Measurements from ENCODE around the gene BNIP5. TPM values are rescaled to one million over a fixed set of nuclear protein-coding genes. Genes with fewer than 3 reads are reported as not detected.
A peak's percentile ranks its signal among the peaks of the same experiment; 100 is the strongest.

The BNIP5 gene
- total and polyA plus RNA-seq, 10 donors, result 0.05 TPM; not detected in 9

GRCh38 chr6:36301085-36301658, 35.5 kb downstream of the BNIP5 start:
- Histone ChIP-seq H3K4me1 (peaks cover 0 to 23% (median 6%) of the 10 kb centered on the region in 6 donors), H3K36me3 (peaks cover 0 to 14% (median 0%) of the 10 kb centered on the region in 6 donors), H3K4me3 (no peak overlapping the region), H3K27ac (no peak overlapping the region), H3K27me3 (replicated peaks in 1 of 7) (peaks cover 0 to 10% (median 0%) of the 10 kb centered on the region in 7 donors), H3K9me3 (no peaks in the 10 kb centered on the region)
- intact Hi-C loops (cut with DNase I; ENCODE audit: low total_unique reads), result no loop called here
- TF ChIP-seq CTCF (IDR thresholded peaks at IDR 0.05 in 8 of 11, conservative IDR thresholded peaks at IDR 0.05 in 3 of 11) (no peak), POLR2AphosphoS5 (IDR thresholded peaks at IDR 0.05) (no peak), POLR2A (IDR thresholded peaks at IDR 0.05) (no peak)
- DNase-seq, result no peak
- WGBS, 5 donors, result 68 to 88% (median 85%) methylated on average over 10 of the region's 10 CpGs

- H3K27ac ChIP-seq, result no peak overlapping the region
- no peak for DNase-seq
- no peaks in the 10 kb centered on the region for H3K36me3 ChIP-seq
- peaks cover 0 to 27% (median 6%) of the 10 kb centered on the region in 6 donors for H3K4me1 ChIP-seq
- intact Hi-C loops (cut with DNase I; ENCODE audit: low total_unique reads), result no loop called here
- WGBS, 5 donors, result 90 to 93% (median 91%) methylated on average over 4 of the region's 4 CpGs
- no peak for TF ChIP-seq POLR2AphosphoS5 (IDR thresholded peaks at IDR 0.05)
- TF ChIP-seq CTCF (IDR thresholded peaks at IDR 0.05 in 8 of 11, conservative IDR thresholded peaks at IDR 0.05 in 3 of 11), result no peak
- TF ChIP-seq POLR2A (IDR thresholded peaks at IDR 0.05), result no peak
- H3K4me3 ChIP-seq, result no peak overlapping the region
- peaks cover 0 to 10% (median 0%) of the 10 kb centered on the region in 7 donors for H3K27me3 ChIP-seq (replicated peaks in 1 of 7)
- H3K9me3 ChIP-seq, result no peaks in the 10 kb centered on the region
These were observed 38.7 kb downstream of the BNIP5 start for GRCh38 chr6:36298027-36298426.

- peaks cover 0 to 10% (median 0%) of the 10 kb centered on the region in 7 donors for H3K27me3 ChIP-seq (replicated peaks in 1 of 7)
- no peak overlapping the region for H3K27ac ChIP-seq
- peaks cover 0 to 27% (median 2%) of the 10 kb centered on the region in 6 donors for H3K4me1 ChIP-seq
- no peak overlapping the region for H3K4me3 ChIP-seq
- WGBS, 5 donors, result 81 to 97% (median 94%) methylated on average over 7 of the region's 7 CpGs
- H3K9me3 ChIP-seq, result no peaks in the 10 kb centered on the region
- H3K36me3 ChIP-seq, result no peaks in the 10 kb centered on the region
- intact Hi-C loops (cut with DNase I; ENCODE audit: low total_unique reads), result no loop called here
- DNase-seq, result no peak
- TF ChIP-seq CTCF (IDR thresholded peaks at IDR 0.05 in 8 of 11, conservative IDR thresholded peaks at IDR 0.05 in 3 of 11) (no peak), POLR2A (IDR thresholded peaks at IDR 0.05) (no peak), POLR2AphosphoS5 (IDR thresholded peaks at IDR 0.05) (no peak)
These were observed 39.2 kb downstream of the BNIP5 start for GRCh38 chr6:36297511-36297910.

- 65 to 85% (median 80%) methylated on average over 6 of the region's 6 CpGs for WGBS, 5 donors
- intact Hi-C loops (cut with DNase I; ENCODE audit: low total_unique reads), result no loop called here
- TF ChIP-seq POLR2A (IDR thresholded peaks at IDR 0.05) (no peak), POLR2AphosphoS5 (IDR thresholded peaks at IDR 0.05) (no peak), CTCF (IDR thresholded peaks at IDR 0.05 in 8 of 11, conservative IDR thresholded peaks at IDR 0.05 in 3 of 11) (no peak)
- Histone ChIP-seq H3K27me3 (replicated peaks in 1 of 7) (peaks cover 0 to 9% (median 0%) of the 10 kb centered on the region in 7 donors), H3K4me1 (peaks cover 0 to 27% (median 0%) of the 10 kb centered on the region in 6 donors), H3K27ac (peak overlapping the region in 2 of 8 donors; percentile 24 to 42), H3K4me3 (no peak overlapping the region), H3K9me3 (no peaks in the 10 kb centered on the region), H3K36me3 (no peaks in the 10 kb centered on the region)
- no peak for DNase-seq
These were observed 39.6 kb downstream of the BNIP5 start for GRCh38 chr6:36297051-36297450.

Measured in spleen (tissue), 11 donors.